K562 (cell line): Measurements from ENCODE around the gene CUL2. TPM values are rescaled to one million over a fixed set of nuclear protein-coding genes. Genes with fewer than 3 reads are reported as not detected.

Source experiments
- BRD9 ChIP-seq: fragments of 450-650 bp; IDR thresholded peaks from 2 replicates; pipeline ENCODE4 v1.6.1; 2018; ENCODE audit warnings: low read depth; ENCODE audit not compliant: partially characterized antibody
- CBX2 ChIP-seq: fragments of 200-600 bp; sonication (generic); IDR thresholded peaks from one replicate; pipeline ENCODE4 v1.6.1; 2012; ENCODE audit warnings: mild to moderate bottlenecking, low read length, inconsistent platforms; ENCODE audit not compliant: insufficient read depth, poor library complexity, severe bottlenecking
- CEBPG ChIP-seq, 3 experiments: fragments of 200-800 bp in 1 of 3; sonication (Bioruptor generic) in 1 of 3; sonication (generic) in 1 of 3; formaldehyde crosslinking in 1 of 3; IDR thresholded peaks in 2 of 3; conservative IDR thresholded peaks in 1 of 3; 2 replicates each; pipeline versions ENCODE4 v1.6.1 to v1.8.0; 2016 to 2022; ENCODE audit warnings: missing compliant biosample characterization in 2 of 3, missing genetic modification characterization in 2 of 3, mild to moderate bottlenecking in 1 of 3, missing genetic modification reagents in 1 of 3
- CREB1 ChIP-seq, 2 experiments: sonication (generic) in 1 of 2; formaldehyde crosslinking in 1 of 2; IDR thresholded peaks; 2 replicates each; pipeline versions ENCODE4 v1.6.1 to v1.8.0; 2012 to 2022; ENCODE audit warnings: inconsistent platforms in 1 of 2, mild to moderate bottlenecking in 1 of 2, missing genetic modification reagents in 1 of 2, moderate library complexity in 1 of 2
- DPF2 ChIP-seq: fragments of 450-650 bp; IDR thresholded peaks from 2 replicates; pipeline ENCODE4 v1.6.1; 2016
- GABPA ChIP-seq: fragments of 200-800 bp; sonication (Bioruptor generic); conservative IDR thresholded peaks from 2 replicates; pipeline ENCODE4 v1.6.1; 2016; ENCODE audit warnings: low read depth, missing genetic modification characterization, missing compliant biosample characterization
- GTF2F1 ChIP-seq: IDR thresholded peaks from 2 replicates; pipeline ENCODE4 v1.6.1; 2011; ENCODE audit warnings: low read depth, low read length, improper control_type of control experiment
- HDGF ChIP-seq: fragments of 450-650 bp; IDR thresholded peaks from 2 replicates; pipeline ENCODE4 v1.6.1; 2016
- KDM2B ChIP-seq: fragments of 250-450 bp; sonication (Bioruptor Pico); IDR thresholded peaks from 2 replicates; pipeline ENCODE4 v1.8.0; 2021; ENCODE audit warnings: mild to moderate bottlenecking, moderate library complexity
- L3MBTL2 ChIP-seq: fragments of 450-650 bp; IDR thresholded peaks from 2 replicates; pipeline ENCODE4 v1.6.1; 2016; ENCODE audit warnings: mild to moderate bottlenecking, moderate library complexity
- MAFG ChIP-seq: fragments of 450-650 bp; conservative IDR thresholded peaks from 2 replicates; pipeline ENCODE4 v1.6.1; 2016; ENCODE audit warnings: missing genetic modification characterization, missing compliant biosample characterization
- PHF21A ChIP-seq: fragments of 450-650 bp; IDR thresholded peaks from 2 replicates; pipeline ENCODE4 v1.6.1; 2017; ENCODE audit warnings: low read depth, borderline replicate concordance
- POU5F1 ChIP-seq: fragments of 150-350 bp; IDR thresholded peaks from 2 replicates; pipeline ENCODE4 v1.6.1; 2014; ENCODE audit warnings: borderline replicate concordance, low read length, low read depth, mild to moderate bottlenecking; ENCODE audit not compliant: partially characterized antibody
- SMAD2 ChIP-seq: fragments of 150-350 bp; IDR thresholded peaks from 2 replicates; pipeline ENCODE4 v1.6.1; 2014; ENCODE audit warnings: low read depth, mild to moderate bottlenecking, low read length
- SREBF1 ChIP-seq: fragments of 150-350 bp; IDR thresholded peaks from 2 replicates; pipeline ENCODE4 v1.6.1; 2014; ENCODE audit warnings: antibody characterized with exemption, low read depth, low read length, borderline replicate concordance
- TAF15 ChIP-seq: fragments of 200-400 bp; formaldehyde crosslinking; IDR thresholded peaks from 2 replicates; pipeline ENCODE4 v1.6.1; 2017; ENCODE audit warnings: mild to moderate bottlenecking, low read depth, low read length, moderate library complexity
- TOE1 ChIP-seq, 2 experiments: fragments of 450-650 bp in 1 of 2; sonication (generic) in 1 of 2; formaldehyde crosslinking in 1 of 2; IDR thresholded peaks; 2 replicates each; pipeline versions ENCODE4 v1.7.1 to v1.8.0; 2016 to 2022; ENCODE audit warnings: borderline replicate concordance in 2 of 2, mild to moderate bottlenecking in 2 of 2, antibody characterized with exemption in 1 of 2, inconsistent platforms in 1 of 2, low read depth in 1 of 2, missing genetic modification reagents in 1 of 2, moderate library complexity in 1 of 2
- XRCC5 ChIP-seq: fragments of 200-400 bp; formaldehyde crosslinking; IDR thresholded peaks from 2 replicates; pipeline ENCODE4 v1.6.1; 2017; ENCODE audit warnings: low read depth, mild to moderate bottlenecking, low read length
- ZNF124 ChIP-seq: sonication (generic); formaldehyde crosslinking; IDR thresholded peaks from 2 replicates; pipeline ENCODE4 v1.8.1; 2022; ENCODE audit warnings: missing genetic modification reagents
- ZNF212 ChIP-seq: fragments of 450-650 bp; formaldehyde crosslinking; IDR thresholded peaks from 2 replicates; pipeline ENCODE4 v1.4.0; 2020; ENCODE audit warnings: mild to moderate bottlenecking
- ZNF232 ChIP-seq: sonication (generic); formaldehyde crosslinking; IDR thresholded peaks from 2 replicates; pipeline ENCODE4 v1.8.0; 2022; ENCODE audit warnings: mild to moderate bottlenecking, missing genetic modification reagents
- polyA plus RNA-seq, 8 experiments: library from polyadenylated mRNA; depleted of rRNA in 4 of 8; stranded (reverse) in 5 of 8; unstranded in 3 of 8; fragments of >200 nt; fragmentation: Nextera tagmentation in 2 of 8; fragmentation: Illumina TruSeq in 1 of 8; extraction: Ambion mirVana in 2 of 8; extraction: Trizol in 1 of 8; gene quantifications; 2 replicates each; pipeline versions ENCODE4 v1.2.1 to v1.2.3, GENCODE V29; 2011 to 2014; ENCODE audit warnings: inconsistent platforms in 1 of 8, missing spikeins in 1 of 8
- total RNA-seq, 7 experiments: library from RNA; depleted of rRNA in 6 of 7; stranded (reverse); fragments of >200 nt in 6 of 7; fragmentation: Illumina TruSeq in 2 of 7; extraction: Trizol in 2 of 7; gene quantifications; 2 replicates each; pipeline versions ENCODE4 v1.2.1 to v1.2.3, GENCODE V29; 2011 to 2021; ENCODE audit warnings: low replicate concordance in 1 of 7
- TF ChIP-seq, protein P1 (sequence below): fragments of 250-450 bp; sonication (Bioruptor Pico); IDR thresholded peaks from 2 replicates; pipeline ENCODE4 v1.5.0; 2021
- TF ChIP-seq, protein P2 (sequence below), 2 experiments: fragments of 250-450 bp in 1 of 2; fragments of 450-650 bp in 1 of 2; sonication (Bioruptor Pico) in 1 of 2; IDR thresholded peaks; 2 replicates each; pipeline versions ENCODE4 v1.6.1 to v1.8.0; 2016 to 2021; ENCODE audit warnings: mild to moderate bottlenecking in 2 of 2, moderate library complexity in 2 of 2, missing compliant biosample characterization in 1 of 2, missing genetic modification characterization in 1 of 2
- TF ChIP-seq, protein P3 (sequence below): fragments of 250-450 bp; sonication (Bioruptor Pico); IDR thresholded peaks from 2 replicates; pipeline ENCODE4 v1.4.0; 2020
- TF ChIP-seq, protein P4 (sequence below): sonication (generic); IDR thresholded peaks from 2 replicates; pipeline ENCODE4 v1.6.1; 2016

CUL2 gene
- total and polyA plus RNA-seq, 9 of the 15 experiments (the other 6 are each of a cell fraction or from before 2014, with no cell fraction given) = 17.3 to 46.3 (median 41.2) TPM

DNA sequence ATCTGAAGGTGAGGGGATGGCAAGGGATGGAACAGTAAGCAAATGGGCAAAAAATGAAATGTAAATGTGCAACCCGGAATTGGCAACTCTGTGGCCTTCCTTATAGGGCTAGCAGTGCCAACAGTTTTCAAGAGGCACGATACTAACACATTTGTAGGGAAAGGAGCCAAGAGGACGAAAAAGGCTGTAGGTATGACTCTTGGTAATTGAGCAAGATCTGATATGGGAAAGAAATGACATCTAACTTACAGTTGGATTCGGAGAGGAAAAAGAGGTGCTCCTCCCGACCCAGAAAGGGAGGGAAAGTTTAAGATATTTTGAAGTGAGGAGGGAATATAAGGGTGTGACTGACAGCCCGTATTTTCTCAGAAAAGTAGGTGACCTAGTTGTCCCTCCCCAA is 34.4 kb upstream of the CUL2 start (continued):
- no peak for TF ChIP-seq POU5F1
- TF ChIP-seq MAFG = no peak
- TF ChIP-seq CREB1 (IDR thresholded peaks at IDR 0.05) = no peak
- no peak for TF ChIP-seq CREB1 (CRISPR knock-in tag; IDR thresholded peaks at IDR 0.05)
- no peak for TF ChIP-seq TAF15
- TF ChIP-seq BRD9 = no peak
- no peak for TF ChIP-seq SMAD2
- no peak for TF ChIP-seq ZNF232 (CRISPR knock-in tag)
- TF ChIP-seq, protein P1, sequence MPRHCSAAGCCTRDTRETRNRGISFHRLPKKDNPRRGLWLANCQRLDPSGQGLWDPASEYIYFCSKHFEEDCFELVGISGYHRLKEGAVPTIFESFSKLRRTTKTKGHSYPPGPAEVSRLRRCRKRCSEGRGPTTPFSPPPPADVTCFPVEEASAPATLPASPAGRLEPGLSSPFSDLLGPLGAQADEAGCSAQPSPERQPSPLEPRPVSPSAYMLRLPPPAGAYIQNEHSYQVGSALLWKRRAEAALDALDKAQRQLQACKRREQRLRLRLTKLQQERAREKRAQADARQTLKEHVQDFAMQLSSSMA (CRISPR knock-in tag) = no peak
- no peak for TF ChIP-seq CBX2
- TF ChIP-seq TOE1 (IDR thresholded peaks at IDR 0.05; ENCODE audit: borderline replicate concordance) = no peak
- no peak for TF ChIP-seq TOE1 (CRISPR knock-in tag; IDR thresholded peaks at IDR 0.05; ENCODE audit: borderline replicate concordance, low read depth)
- no peak for TF ChIP-seq GTF2F1
- TF ChIP-seq, protein P2, sequence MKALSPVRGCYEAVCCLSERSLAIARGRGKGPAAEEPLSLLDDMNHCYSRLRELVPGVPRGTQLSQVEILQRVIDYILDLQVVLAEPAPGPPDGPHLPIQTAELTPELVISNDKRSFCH (CRISPR knock-in tag; IDR thresholded peaks at IDR 0.05) = no peak
- TF ChIP-seq, protein P2 (tag; IDR thresholded peaks at IDR 0.05) = no peak
- TF ChIP-seq, protein P3, sequence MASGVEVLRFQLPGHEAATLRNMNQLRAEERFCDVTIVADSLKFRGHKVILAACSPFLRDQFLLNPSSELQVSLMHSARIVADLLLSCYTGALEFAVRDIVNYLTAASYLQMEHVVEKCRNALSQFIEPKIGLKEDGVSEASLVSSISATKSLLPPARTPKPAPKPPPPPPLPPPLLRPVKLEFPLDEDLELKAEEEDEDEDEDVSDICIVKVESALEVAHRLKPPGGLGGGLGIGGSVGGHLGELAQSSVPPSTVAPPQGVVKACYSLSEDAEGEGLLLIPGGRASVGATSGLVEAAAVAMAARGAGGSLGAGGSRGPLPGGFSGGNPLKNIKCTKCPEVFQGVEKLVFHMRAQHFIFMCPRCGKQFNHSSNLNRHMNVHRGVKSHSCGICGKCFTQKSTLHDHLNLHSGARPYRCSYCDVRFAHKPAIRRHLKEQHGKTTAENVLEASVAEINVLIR (CRISPR knock-in tag) = no peak
- no peak for TF ChIP-seq ZNF124 (CRISPR knock-in tag)
- TF ChIP-seq SREBF1 = no peak
- TF ChIP-seq GABPA (tag) = no peak
- TF ChIP-seq, protein P4, sequence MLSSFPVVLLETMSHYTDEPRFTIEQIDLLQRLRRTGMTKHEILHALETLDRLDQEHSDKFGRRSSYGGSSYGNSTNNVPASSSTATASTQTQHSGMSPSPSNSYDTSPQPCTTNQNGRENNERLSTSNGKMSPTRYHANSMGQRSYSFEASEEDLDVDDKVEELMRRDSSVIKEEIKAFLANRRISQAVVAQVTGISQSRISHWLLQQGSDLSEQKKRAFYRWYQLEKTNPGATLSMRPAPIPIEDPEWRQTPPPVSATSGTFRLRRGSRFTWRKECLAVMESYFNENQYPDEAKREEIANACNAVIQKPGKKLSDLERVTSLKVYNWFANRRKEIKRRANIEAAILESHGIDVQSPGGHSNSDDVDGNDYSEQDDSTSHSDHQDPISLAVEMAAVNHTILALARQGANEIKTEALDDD = peak; percentile 32; the same call in 1 of the 2 replicates
- TF ChIP-seq HDGF = no peak
- no peak for TF ChIP-seq PHF21A
- TF ChIP-seq L3MBTL2 = peak; percentile 50
- no peak for TF ChIP-seq ZNF212 (CRISPR knock-in tag)
- TF ChIP-seq KDM2B (CRISPR knock-in tag) = no peak
- TF ChIP-seq CEBPG (CRISPR knock-in tag; IDR thresholded peaks at IDR 0.05) = no peak
- TF ChIP-seq CEBPG (tag; conservative IDR thresholded peaks at IDR 0.05 in 1 of 2, IDR thresholded peaks at IDR 0.05 in 1 of 2) = peak in 1 of 2 experiments; percentile 78; a peak in 3 of 4 replicates
- TF ChIP-seq XRCC5 = no peak
- TF ChIP-seq DPF2 = peak; percentile 63
